Heart left ventricle (tissue), 13 donors: ENCODE measurements around the gene HAUS7.

ENCODE experiments used
- POLR2A ChIP-seq, 2 donors: fragments of 450-650 bp; IDR thresholded peaks; one replicate each; pipeline ENCODE4 v1.6.1; 2017; ENCODE audit warnings: antibody characterized with exemption in 2 of 2, mild to moderate bottlenecking in 2 of 2, moderate library complexity in 2 of 2
- TF ChIP-seq, protein P1 (sequence below), 12 donors: fragments of 200-600 bp; sonication (generic) in 4 of 12; IDR thresholded peaks; one replicate each; pipeline versions ENCODE4 v1.5.0 to v1.8.0; 2018 to 2022; ENCODE audit warnings: antibody characterized with exemption in 12 of 12, mild to moderate bottlenecking in 5 of 12
- donor health status: ischemic (EF 13 %, LVEDD 7.1; RV severe dilation, severe dysfunction).
- donor health status: DM: no; HTN: yes; CAD: no.
- donor health status: DM: no; HTN: no; CAD: no.
- donor health status: ischemic (EF 25% LVEDD 6.9; RV normal size, moderate dysfunction).
- donor health status: ischemic (EF 25% LVEDD 5.7; RV mildly dilated, moderate dysfunction).
- donor health status: ischemic (EF 35%, LVEDD 5.7; RV mildly dilated, moderate dysfunction).
- donor health status: nonischemic (EF 11% LVEDD 7.7; RV severe dilation, severe dysfunction).
- donor health status: DM: yes; HTN: yes; CAD: no.
- donor health status: PGD.
- donor health status: ischemic (EF 29% LVEDD 5.4; RV normal size, mild dysfunction).
- donor health status: nonischemic (EF 23%, LVEDD 6.1; RV moderate dilation, normal function).

DNA sequence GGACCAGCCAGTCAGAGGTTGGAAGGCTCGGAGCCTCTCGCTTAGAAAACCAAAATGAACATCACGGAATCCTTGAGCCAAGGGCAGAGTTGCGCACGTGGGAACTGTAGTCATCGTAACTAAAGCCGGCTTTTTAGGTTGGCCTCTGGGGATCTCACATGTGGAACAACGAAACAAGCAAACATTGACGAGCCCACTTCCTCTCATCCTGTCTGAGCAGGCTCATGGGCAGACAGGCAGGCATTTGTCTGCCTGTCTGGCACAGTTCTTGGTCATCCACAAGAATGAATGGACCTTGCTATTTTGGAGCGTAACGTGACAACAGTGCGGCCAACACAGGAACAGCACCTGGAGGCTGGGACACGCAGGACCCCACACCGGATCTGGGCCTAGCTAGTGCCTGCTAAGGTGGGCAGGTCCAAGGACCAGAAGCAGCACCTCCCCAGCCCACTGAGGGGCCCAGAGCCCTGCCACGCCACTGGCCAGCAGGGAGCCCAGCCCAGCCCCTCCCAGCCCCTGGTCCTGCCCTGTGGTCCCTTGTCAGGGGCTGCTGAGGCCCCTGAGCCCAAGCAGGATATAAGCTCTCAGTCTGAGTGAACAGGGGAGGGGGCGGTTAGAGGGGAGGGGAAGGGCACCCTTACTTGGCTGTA lies 15.3 kb downstream of the HAUS7 start:
- no peak for TF ChIP-seq POLR2A (IDR thresholded peaks at IDR 0.05)
- TF ChIP-seq, protein P1, sequence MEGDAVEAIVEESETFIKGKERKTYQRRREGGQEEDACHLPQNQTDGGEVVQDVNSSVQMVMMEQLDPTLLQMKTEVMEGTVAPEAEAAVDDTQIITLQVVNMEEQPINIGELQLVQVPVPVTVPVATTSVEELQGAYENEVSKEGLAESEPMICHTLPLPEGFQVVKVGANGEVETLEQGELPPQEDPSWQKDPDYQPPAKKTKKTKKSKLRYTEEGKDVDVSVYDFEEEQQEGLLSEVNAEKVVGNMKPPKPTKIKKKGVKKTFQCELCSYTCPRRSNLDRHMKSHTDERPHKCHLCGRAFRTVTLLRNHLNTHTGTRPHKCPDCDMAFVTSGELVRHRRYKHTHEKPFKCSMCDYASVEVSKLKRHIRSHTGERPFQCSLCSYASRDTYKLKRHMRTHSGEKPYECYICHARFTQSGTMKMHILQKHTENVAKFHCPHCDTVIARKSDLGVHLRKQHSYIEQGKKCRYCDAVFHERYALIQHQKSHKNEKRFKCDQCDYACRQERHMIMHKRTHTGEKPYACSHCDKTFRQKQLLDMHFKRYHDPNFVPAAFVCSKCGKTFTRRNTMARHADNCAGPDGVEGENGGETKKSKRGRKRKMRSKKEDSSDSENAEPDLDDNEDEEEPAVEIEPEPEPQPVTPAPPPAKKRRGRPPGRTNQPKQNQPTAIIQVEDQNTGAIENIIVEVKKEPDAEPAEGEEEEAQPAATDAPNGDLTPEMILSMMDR (IDR thresholded peaks at IDR 0.05), result no peak
